Tibial nerve (tissue), 3 donors: ENCODE results near the gene MROH7.

Source experiments
- CTCF ChIP-seq, 5 experiments: fragments of 200-600 bp in 3 of 5; fragments of 450-650 bp in 2 of 5; sonication (generic) in 3 of 5; IDR thresholded peaks; one replicate each; pipeline ENCODE4 v1.5.1; 2016 to 2019; ENCODE audit warnings: antibody characterized with exemption in 5 of 5, mild to moderate bottlenecking in 3 of 5, moderate library complexity in 2 of 5
- POLR2A ChIP-seq, 2 donors: fragments of 450-650 bp; IDR thresholded peaks; one replicate each; pipeline ENCODE4 v1.6.1; 2017; ENCODE audit warnings: antibody characterized with exemption in 2 of 2, mild to moderate bottlenecking in 2 of 2, moderate library complexity in 2 of 2

DNA sequence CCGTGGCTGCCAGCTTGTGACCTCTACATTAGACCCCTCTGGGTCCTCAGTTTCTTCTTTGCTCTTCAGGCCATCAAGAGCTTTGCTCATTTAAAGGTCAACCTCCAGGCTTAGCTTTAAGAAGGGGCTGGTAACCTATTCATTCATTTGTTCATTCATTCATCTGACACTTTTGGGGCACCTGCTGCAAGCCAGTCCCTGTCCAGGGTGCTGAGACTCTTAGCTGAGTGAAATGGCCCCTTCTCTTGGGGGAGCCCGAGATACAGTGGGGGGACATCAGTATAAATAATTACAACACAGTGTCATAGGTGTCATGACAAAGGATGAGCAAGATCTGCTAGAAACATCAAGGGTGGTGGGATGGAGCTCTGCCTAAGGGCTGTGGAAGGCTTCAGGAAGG lies 63.6 kb downstream of the MROH7 start:
- no peak for TF ChIP-seq CTCF (IDR thresholded peaks at IDR 0.05)
- TF ChIP-seq POLR2A (IDR thresholded peaks at IDR 0.05) = no peak
